ENCODE measurements around the gene AMMECR1L.
A peak's percentile ranks its signal among the peaks of the same experiment; 100 is the strongest.
"Not testable (repeated sequence)": the region's sequence is repeated elsewhere in the genome, so short reads cannot be mapped to it uniquely, and the experiment has no call there.

The AMMECR1L gene

GRCh38 chr2:127887082-127887775 lies 1.5 kb upstream of the AMMECR1L start:
- peak in 1 of 14 donors; percentile 27 for DNase-seq

DNA sequence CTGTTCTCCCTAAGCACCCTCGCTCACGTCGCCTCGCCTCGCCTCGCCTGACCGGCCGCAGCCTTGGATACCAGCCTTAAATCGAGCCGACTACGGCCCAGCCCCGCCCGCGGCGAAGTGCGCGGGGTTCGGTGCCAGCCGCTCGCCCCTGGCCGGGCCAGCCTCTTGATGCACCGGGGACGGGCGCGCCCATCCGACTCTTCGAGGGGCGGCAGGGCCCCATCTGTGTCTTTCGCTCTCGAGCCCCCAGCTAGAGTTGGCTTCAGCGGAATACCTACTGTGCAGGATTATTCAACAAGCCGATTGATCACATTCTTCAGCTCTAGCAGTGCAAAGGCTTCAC lies 808 bp upstream of the AMMECR1L start:
- DNase-seq = not testable (repeated sequence)

GRCh38 chr2:127884861-127885740 lies 655 bp downstream of the AMMECR1L start:
- DNase-seq = peak in 8 of 14 donors; percentile 3 to 43 (median 26)

DNA sequence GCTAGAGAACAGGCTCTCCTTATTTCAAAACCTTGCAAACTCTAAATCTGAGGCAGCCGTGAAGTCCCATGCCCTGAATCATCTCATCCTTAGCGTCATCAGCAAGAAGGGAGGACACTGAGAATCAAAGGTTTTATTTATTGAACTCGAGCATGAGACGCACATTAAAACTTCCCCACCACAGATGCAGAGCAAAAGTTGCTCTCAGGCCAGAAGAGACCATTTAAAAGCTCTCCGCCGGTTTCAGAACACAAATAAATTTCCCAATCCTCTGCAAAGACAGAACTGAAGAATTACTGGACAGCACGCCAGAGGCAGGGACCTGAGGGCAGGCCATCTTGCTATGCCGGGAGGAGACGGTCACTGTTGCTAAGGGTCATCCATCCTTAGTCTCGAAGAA lies 1.3 kb downstream of the AMMECR1L start:
- DNase-seq = no peak

DNA sequence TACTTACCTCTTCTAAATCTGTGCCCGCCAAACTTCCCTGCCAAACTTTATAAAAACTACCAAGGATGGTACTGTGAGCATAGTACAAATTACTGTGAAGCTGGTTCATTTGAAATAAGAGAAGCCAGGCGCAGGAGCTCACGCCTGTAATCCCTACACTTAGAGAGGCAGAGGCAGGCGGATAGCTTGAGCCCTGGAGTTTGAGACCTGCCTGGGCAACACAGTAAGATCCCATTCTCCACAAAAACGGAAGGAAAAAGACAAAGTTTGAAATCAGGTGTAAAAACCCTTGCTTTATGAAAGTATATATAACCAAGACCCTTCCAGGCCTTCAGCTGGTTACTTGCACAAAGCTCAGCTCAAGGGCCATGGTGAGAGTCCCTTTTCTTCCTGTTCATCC lies 5.9 kb downstream of the AMMECR1L start:
- DNase-seq = no peak

DNA sequence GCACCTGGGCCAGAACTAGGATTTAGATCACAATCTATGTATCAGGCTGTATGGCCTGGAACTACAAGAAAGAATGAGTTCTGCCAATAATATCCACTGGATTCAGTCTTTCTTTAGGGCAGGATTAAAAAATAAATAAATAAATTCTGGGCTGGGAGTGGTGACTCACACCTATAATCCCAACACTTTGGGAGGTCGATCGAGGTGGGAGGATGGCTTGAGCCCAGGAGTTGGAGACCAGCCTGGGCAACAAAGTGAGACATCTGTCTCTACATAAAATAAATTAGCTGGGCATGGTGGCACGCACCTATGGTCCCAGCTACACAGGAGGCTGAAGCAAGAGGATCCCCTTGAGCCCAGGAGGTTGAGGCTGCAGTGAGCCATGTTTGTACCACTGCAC lies 8.1 kb downstream of the AMMECR1L start:
- no peak for DNase-seq

GRCh38 chr2:127877136-127877535 lies 8.6 kb downstream of the AMMECR1L start:
- no peak for DNase-seq

DNA sequence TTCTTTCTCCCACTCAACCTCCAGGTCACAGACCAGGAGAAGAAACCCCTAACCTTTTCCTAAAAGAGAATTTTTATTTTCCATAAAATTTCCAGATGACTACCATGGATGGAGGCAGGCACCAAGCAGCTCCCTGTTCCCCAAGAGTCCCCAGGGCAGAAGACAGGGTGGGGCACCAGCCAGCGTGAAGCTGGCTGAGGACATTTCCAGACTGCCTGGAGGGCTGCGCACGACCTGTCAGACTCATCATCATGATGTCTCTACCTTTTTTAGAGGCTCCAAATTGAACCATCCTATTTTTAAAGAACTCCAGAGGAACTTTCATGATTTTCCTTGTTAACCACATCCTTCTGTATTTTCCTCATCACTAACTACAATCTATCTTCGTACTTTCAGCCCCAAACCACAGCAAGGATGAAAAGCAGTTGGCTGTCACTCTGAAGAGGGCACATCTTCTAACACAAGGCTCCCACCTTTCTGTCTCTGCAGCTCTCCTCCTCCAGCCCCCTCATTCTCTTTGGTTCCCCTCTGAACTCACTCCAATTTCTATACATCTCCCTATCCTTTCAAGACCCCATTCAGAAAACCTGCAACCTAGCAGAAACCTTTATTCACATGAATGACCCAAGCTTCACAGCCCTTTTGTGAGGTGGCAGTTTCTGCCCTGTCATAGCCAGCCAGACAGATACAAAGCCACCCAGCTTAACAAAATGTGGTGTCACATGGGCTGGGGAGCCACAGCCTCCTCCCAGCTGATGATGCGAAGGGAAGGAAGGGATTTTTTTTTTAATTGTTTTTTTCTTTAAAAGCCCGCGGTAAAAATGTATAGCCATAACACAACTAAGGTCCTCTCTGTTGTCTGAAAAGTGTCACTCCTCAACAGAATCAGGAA lies 11.1 kb downstream of the AMMECR1L start:
- DNase-seq = no peak

DNA sequence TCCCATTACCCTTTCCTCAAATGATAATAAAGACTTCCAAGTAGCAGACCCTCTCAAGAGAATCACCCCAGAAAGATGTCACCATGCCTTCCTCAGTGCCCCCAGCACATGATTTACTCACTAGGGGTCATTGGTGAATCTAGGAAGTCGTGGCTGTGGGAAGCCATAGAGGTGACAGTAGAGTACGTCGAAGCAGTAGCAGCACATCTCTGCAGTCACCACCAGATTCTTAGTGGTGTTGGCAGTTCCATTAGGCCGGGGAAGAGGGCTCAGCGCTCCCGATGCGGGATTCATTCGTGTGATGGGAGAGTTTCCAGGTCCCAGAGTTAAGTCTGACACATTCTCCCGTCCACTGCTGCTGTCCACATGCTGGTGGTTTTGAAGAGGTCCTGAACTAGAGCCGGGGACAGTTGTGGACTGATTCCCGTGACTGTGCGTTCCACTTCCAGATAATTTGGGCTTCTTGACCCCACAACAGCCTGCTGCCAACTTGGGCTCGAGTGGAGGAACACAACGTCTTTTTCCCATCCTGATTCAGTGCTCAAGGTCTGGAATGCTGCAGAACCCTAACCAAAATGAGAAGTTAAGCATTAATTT lies 12.0 kb downstream of the AMMECR1L start:
- no peak for DNase-seq

DNA sequence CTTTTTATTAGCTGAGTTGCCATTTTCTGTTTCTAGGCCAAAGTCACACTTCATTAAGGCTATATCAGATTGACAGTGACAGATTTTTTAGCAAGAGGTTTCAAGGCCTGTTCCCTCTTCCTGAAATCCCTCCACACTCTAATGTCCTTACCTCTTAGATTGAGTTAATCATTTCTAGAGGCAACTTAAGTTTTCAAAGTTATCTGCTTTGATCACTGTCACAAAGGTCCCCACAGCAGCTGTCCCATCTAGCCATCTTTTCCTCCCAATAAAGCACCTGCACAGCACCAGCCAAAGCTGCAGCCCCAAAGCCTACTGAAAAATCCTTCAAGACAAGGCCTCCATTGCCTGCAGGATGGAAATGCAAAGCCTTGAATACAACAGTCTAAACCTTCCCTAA lies 13.4 kb downstream of the AMMECR1L start:
- no peak for DNase-seq

DNA sequence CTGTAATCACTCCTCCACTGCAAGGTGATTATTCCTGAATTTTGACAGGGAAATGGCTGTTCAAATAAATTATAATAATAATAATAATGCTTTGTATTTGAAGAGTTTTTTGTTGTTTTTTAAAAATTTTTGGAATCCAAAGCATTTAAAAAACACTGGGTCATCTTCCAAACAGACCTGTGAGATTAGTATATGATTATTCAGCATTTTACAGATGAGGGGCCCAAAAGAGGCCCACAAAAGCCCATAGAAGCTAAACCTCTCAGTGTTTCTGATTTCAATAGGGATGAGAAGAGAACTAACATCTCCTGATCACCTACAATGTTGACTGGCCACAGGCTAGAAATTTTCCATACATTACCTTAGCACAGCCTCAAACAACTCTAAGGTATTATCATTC lies 19.8 kb downstream of the AMMECR1L start:
- no peak for DNase-seq

- DNase-seq = no peak
Measured at GRCh38 chr2:127864877-127865276, 20.9 kb downstream of the AMMECR1L start.

DNA sequence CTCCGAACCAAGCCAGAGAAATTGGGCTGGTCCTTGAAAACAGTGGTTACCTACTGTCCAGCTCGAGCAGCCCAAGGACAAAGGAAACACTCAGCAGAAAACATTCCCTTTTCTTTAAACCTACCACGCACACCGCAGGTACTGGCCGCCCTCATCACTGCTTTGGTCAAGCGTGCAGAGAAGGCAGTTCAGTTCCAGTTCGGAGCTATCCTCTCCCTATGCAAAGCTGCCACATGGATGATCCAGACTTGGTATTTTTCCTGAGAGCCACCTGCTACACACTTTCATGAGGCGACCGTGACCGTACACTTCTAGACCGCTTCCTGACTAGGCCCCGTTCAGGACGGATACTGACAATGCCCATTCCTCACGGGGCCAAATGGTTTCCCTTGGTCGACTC lies 23.5 kb downstream of the AMMECR1L start:
- no peak for DNase-seq

- no peak for DNase-seq
Measured at GRCh38 chr2:127860130-127860529, 25.6 kb downstream of the AMMECR1L start.

DNA sequence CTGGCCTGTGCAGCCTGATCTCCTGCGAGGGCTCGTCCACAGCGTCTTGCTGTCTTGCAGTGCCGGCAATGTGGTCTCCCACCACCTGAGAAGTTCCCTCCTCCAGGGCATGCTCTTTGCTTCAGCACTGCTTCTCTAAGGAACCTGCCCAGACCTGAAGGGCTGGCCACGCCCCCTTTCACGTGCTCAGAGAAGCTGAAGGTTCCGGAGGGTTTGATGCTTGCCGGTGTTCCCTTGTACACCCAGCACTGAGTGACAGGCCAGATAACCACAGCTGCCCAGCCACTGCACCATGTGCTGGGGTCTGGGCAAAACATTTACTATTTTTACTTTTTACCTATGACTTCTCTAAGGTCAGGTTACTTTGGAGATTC lies 26.1 kb downstream of the AMMECR1L start:
- DNase-seq = no peak

DNA sequence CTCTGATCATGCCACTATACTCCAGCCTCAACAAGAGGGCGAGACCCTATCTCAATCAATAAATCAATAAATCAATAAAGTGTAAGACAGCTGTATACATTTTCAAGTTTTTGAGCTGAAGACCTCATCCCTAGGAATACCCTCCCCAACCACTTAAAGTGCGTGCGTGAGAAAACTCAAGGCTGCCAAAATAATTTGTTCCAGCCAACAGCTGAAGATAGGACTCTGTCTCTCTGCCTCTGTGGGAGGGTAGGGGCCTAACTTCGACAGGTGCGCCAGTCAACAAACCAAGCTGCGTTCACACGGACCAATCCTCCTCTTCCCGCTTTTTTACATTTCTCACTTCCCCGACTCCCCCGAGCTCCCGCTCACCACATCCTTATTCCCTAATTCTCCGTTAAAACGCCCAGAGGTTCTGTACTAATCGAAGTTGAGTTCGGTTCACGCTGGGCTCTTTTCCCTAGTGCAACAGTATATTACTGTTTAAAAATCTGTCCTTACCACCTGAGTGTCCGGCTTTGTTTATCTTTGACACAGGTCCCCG lies 28.4 kb downstream of the AMMECR1L start:
- DNase-seq = peak in 1 of 14 donors; percentile 31

DNA sequence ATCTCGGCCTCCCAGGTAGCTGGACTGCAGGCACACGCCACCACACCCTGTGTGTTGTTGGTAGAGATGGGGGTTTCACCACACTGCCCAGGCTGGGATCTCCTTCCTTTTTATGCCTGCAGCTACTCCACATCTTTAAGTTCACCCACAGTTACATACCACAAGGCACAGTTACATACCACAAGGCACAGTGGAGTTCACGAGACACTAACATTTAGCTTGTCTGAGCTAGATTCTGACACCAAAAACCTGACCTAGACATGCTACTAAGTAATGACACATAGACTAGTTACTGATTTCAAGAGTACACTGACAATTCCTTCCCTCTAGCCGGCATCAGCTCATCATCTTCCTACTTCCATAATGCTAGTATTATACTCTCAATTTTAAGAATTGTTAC lies 32.1 kb downstream of the AMMECR1L start:
- DNase-seq = no peak

- no peak for DNase-seq
Measured at GRCh38 chr2:127852388-127852787, 33.4 kb downstream of the AMMECR1L start.

DNA sequence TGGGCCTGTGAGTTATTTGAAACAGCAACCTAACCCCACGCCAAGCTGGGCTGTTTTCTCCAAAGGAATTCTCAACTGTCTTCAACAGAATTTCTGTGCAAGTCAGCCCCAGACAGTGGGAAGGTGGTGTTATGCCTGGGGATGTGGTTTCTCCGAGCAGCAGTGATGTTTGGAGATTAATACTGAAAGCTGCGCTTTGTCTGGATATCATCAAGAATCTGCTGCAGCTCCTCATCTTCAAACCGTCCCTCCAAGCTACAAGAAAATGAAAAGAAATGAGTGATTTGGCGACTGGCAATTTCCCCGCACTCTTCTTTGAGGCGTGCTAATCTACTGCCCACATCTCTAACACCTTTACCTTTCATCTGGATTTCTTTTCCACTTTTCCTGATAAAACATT lies 37.8 kb downstream of the AMMECR1L start:
- no peak for DNase-seq

- no peak for DNase-seq
Measured at GRCh38 chr2:127844973-127845372, 40.8 kb downstream of the AMMECR1L start.

DNA sequence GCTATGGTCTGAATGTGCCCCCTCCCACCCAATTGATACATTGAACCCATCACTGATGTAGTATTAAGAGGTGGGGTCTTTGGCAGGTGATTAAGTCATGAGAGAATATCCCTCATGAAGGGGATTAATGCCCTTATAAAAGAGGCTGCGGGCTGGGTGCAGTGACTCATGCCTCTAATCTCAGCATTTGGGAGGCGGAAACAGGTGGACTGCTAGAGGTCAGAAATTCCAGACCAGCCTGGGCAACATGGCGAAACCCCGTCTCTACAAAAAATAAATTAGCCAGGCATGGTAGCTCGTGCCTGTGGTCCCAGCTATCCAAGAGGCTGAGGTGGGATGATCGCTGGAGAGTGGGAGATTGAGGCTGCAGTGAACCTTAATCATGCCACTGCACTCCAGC lies 42.1 kb downstream of the AMMECR1L start:
- no peak for DNase-seq

- no peak for DNase-seq
Measured at GRCh38 chr2:127841466-127842178, 44.1 kb downstream of the AMMECR1L start.

All from C1 segment of cervical spinal cord (tissue), 14 donors.